Measurements from ENCODE around the gene ABLIM3. TPM values are rescaled to one million over a fixed set of nuclear protein-coding genes. Genes with fewer than 3 reads are reported as not detected.

The ABLIM3 gene
- total and polyA plus RNA-seq, 2 experiments from 2014 or later: 0.19 to 2.2 TPM

DNA sequence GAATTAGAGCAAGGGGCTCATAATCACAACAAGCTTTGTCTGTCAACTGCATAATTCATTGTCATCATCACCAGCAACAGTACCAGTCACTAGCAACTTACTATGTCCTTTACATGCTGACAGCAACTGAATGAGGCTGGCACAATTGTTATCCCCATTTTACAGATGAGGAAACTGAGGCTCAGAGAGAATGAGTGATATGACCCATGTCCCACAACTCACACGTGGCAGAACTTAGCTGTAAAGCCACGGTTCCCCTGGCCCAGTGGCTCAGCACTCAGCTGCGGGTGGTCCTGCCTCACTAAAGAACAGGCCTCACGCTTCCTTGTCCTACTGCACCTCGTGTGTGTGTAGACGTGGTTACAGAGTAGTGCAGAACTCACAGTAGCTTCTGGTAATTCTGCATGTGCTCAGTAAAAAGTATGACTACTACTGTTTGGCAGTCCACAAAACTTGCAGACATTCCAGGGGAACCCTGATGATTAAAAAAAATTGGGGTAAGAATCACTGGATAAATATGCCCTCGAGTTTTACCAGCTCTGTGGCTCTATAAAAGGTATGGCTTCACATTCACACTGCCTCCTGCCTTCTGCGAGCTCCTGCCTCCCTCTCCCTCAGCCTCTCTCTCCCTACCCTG lies 160.6 kb downstream of the ABLIM3 start:
- Histone ChIP-seq H3K4me2 (no peak overlapping the region), H3K79me2 (replicated peaks; ENCODE audit: insufficient read depth) (no peaks in the 10 kb centered on the region), H3K27me3 (ENCODE audit: insufficient read depth) (no peaks in the 10 kb centered on the region), H3K36me3 (ENCODE audit: insufficient read depth) (no peaks in the 10 kb centered on the region), H3K4me1 (ENCODE audit: insufficient read depth) (no peaks in the 10 kb centered on the region), H3K9me2 (ENCODE audit: insufficient read depth) (no peaks in the 10 kb centered on the region), H3K27ac (ENCODE audit: low read depth) (no peak overlapping the region), H2AFZ (no peak overlapping the region), H3K4me3 (no peak overlapping the region), H3F3A (replicated peaks; ENCODE audit: low read depth) (no peaks in the 10 kb centered on the region), H4K20me1 (replicated peaks; ENCODE audit: insufficient read depth) (no peaks in the 10 kb centered on the region)
- TF ChIP-seq, protein P1, sequence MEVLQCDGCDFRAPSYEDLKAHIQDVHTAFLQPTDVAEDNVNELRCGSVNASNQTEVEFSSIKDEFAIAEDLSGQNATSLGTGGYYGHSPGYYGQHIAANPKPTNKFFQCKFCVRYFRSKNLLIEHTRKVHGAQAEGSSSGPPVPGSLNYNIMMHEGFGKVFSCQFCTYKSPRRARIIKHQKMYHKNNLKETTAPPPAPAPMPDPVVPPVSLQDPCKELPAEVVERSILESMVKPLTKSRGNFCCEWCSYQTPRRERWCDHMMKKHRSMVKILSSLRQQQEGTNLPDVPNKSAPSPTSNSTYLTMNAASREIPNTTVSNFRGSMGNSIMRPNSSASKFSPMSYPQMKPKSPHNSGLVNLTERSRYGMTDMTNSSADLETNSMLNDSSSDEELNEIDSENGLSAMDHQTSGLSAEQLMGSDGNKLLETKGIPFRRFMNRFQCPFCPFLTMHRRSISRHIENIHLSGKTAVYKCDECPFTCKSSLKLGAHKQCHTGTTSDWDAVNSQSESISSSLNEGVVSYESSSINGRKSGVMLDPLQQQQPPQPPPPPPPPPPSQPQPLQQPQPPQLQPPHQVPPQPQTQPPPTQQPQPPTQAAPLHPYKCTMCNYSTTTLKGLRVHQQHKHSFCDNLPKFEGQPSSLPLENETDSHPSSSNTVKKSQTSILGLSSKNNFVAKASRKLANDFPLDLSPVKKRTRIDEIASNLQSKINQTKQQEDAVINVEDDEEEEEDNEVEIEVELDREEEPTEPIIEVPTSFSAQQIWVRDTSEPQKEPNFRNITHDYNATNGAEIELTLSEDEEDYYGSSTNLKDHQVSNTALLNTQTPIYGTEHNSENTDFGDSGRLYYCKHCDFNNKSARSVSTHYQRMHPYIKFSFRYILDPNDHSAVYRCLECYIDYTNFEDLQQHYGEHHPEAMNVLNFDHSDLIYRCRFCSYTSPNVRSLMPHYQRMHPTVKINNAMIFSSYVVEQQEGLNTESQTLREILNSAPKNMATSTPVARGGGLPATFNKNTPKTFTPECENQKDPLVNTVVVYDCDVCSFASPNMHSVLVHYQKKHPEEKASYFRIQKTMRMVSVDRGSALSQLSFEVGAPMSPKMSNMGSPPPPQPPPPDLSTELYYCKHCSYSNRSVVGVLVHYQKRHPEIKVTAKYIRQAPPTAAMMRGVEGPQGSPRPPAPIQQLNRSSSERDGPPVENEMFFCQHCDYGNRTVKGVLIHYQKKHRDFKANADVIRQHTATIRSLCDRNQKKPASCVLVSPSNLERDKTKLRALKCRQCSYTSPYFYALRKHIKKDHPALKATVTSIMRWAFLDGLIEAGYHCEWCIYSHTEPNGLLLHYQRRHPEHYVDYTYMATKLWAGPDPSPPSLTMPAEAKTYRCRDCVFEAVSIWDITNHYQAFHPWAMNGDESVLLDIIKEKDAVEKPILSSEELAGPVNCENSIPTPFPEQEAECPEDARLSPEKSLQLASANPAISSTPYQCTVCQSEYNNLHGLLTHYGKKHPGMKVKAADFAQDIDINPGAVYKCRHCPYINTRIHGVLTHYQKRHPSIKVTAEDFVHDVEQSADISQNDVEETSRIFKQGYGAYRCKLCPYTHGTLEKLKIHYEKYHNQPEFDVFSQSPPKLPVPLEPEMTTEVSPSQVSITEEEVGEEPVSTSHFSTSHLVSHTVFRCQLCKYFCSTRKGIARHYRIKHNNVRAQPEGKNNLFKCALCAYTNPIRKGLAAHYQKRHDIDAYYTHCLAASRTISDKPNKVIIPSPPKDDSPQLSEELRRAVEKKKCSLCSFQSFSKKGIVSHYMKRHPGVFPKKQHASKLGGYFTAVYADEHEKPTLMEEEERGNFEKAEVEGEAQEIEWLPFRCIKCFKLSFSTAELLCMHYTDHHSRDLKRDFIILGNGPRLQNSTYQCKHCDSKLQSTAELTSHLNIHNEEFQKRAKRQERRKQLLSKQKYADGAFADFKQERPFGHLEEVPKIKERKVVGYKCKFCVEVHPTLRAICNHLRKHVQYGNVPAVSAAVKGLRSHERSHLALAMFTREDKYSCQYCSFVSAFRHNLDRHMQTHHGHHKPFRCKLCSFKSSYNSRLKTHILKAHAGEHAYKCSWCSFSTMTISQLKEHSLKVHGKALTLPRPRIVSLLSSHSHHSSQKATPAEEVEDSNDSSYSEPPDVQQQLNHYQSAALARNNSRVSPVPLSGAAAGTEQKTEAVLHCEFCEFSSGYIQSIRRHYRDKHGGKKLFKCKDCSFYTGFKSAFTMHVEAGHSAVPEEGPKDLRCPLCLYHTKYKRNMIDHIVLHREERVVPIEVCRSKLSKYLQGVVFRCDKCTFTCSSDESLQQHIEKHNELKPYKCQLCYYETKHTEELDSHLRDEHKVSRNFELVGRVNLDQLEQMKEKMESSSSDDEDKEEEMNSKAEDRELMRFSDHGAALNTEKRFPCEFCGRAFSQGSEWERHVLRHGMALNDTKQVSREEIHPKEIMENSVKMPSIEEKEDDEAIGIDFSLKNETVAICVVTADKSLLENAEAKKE (CRISPR knock-in tag; IDR thresholded peaks at IDR 0.05): no peak
- TF ChIP-seq ZNF331 (CRISPR knock-in tag; IDR thresholded peaks at IDR 0.05; ENCODE audit: low read depth) (no peak), CREB1 (CRISPR knock-in tag; IDR thresholded peaks at IDR 0.05; ENCODE audit: low read depth) (no peak), EZH2phosphoT487 (IDR thresholded peaks at IDR 0.05; ENCODE audit: unreplicated experiment) (no peak), JUNB (IDR thresholded peaks at IDR 0.05; ENCODE audit: unreplicated experiment) (no peak), ZNF114 (CRISPR knock-in tag; IDR thresholded peaks at IDR 0.05) (no peak), POLR2AphosphoS5 (IDR thresholded peaks at IDR 0.05; ENCODE audit: low read depth) (no peak)
- TF ChIP-seq, protein P2, sequence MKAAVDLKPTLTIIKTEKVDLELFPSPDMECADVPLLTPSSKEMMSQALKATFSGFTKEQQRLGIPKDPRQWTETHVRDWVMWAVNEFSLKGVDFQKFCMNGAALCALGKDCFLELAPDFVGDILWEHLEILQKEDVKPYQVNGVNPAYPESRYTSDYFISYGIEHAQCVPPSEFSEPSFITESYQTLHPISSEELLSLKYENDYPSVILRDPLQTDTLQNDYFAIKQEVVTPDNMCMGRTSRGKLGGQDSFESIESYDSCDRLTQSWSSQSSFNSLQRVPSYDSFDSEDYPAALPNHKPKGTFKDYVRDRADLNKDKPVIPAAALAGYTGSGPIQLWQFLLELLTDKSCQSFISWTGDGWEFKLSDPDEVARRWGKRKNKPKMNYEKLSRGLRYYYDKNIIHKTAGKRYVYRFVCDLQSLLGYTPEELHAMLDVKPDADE (IDR thresholded peaks at IDR 0.05): no peak
- TF ChIP-seq, protein P3, sequence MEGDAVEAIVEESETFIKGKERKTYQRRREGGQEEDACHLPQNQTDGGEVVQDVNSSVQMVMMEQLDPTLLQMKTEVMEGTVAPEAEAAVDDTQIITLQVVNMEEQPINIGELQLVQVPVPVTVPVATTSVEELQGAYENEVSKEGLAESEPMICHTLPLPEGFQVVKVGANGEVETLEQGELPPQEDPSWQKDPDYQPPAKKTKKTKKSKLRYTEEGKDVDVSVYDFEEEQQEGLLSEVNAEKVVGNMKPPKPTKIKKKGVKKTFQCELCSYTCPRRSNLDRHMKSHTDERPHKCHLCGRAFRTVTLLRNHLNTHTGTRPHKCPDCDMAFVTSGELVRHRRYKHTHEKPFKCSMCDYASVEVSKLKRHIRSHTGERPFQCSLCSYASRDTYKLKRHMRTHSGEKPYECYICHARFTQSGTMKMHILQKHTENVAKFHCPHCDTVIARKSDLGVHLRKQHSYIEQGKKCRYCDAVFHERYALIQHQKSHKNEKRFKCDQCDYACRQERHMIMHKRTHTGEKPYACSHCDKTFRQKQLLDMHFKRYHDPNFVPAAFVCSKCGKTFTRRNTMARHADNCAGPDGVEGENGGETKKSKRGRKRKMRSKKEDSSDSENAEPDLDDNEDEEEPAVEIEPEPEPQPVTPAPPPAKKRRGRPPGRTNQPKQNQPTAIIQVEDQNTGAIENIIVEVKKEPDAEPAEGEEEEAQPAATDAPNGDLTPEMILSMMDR (conservative IDR thresholded peaks at IDR 0.05; ENCODE audit: low read depth in 2 of 2): no peak
- Mint-ChIP-seq H3K27ac (no peak overlapping the region), H3K27me3 (ENCODE audit: insufficient read depth, low read depth, poor library complexity) (peaks cover 2% of the 10 kb centered on the region), H3K4me1 (no peaks in the 10 kb centered on the region), H3K9me3 (no peaks in the 10 kb centered on the region), H3K4me3 (no peak overlapping the region), H3K36me3 (ENCODE audit: low read depth) (no peaks in the 10 kb centered on the region)
- no peak for DNase-seq (ENCODE audit: low spot score)
- no peak for ATAC-seq

All from GM23338 (cell line).